ENCODE results near the gene MBD4.

Gene MBD4

GRCh38 chr3:129424185-129424841 is 15.4 kb downstream of the MBD4 start:
- 0 out of 2 replicates have a peak, but pooled peaks cover under 1% of the 10 kb centered on the region for H3K36me3 ChIP-seq (ENCODE audit: insufficient read depth, low read length)
- no peak overlapping the region for H3K4me3 ChIP-seq
- TF ChIP-seq FOXP2 (optimal IDR thresholded peaks at IDR 0.05; ENCODE audit: control extremely low read depth, extremely low read length, insufficient read depth) = no peak
- no peak for TF ChIP-seq POLR2AphosphoS5 (IDR thresholded peaks at IDR 0.05; ENCODE audit: borderline replicate concordance, low read depth, low read length)
- TF ChIP-seq EZH2 (IDR thresholded peaks at IDR 0.05) = no peak
- DNase-seq (ENCODE audit: low read depth, low spot score) = no peak
- H3K9me3 ChIP-seq (ENCODE audit: low read depth, low read length) = no peaks in the 10 kb centered on the region
- no peak overlapping the region for H3K9ac ChIP-seq (ENCODE audit: insufficient read length)
- H3K27ac ChIP-seq = no peak overlapping the region

DNA sequence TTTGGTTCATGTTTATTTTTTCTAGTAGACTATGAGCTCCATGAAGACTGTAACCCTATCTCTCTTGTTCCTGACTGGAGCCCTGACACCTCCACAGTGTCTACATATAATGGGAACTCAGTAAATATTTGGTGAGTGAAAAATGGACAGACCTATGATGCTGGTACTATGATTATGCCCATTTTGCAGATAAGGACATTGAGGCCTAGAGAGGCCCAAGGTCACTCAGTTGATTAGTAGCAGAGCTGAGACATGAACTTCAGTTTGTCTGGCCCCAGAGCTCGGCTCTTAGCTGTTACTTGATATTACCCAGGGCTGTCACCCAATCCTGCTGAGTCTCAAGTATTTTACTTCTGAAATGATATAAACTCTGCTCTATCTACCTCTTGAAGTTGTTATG is 16.9 kb downstream of the MBD4 start:
- Histone ChIP-seq H3K9me3 (ENCODE audit: low read depth, low read length) (no peaks in the 10 kb centered on the region), H3K9ac (ENCODE audit: insufficient read length) (no peak overlapping the region), H3K36me3 (ENCODE audit: insufficient read depth, low read length) (no peaks in the 10 kb centered on the region), H3K27ac (no peak overlapping the region), H3K4me3 (no peak overlapping the region)
- no peak for DNase-seq (ENCODE audit: low read depth, low spot score)
- TF ChIP-seq POLR2AphosphoS5 (IDR thresholded peaks at IDR 0.05; ENCODE audit: borderline replicate concordance, low read depth, low read length) (no peak), EZH2 (IDR thresholded peaks at IDR 0.05) (no peak), FOXP2 (optimal IDR thresholded peaks at IDR 0.05; ENCODE audit: control extremely low read depth, extremely low read length, insufficient read depth) (no peak)

- TF ChIP-seq EZH2 (IDR thresholded peaks at IDR 0.05) = no peak
- no peak for TF ChIP-seq POLR2AphosphoS5 (IDR thresholded peaks at IDR 0.05; ENCODE audit: borderline replicate concordance, low read depth, low read length)
- no peak for TF ChIP-seq FOXP2 (optimal IDR thresholded peaks at IDR 0.05; ENCODE audit: control extremely low read depth, extremely low read length, insufficient read depth)
- DNase-seq (ENCODE audit: low read depth, low spot score) = no peak
- Histone ChIP-seq H3K36me3 (ENCODE audit: insufficient read depth, low read length) (no peaks in the 10 kb centered on the region), H3K9me3 (ENCODE audit: low read depth, low read length) (no peaks in the 10 kb centered on the region), H3K9ac (ENCODE audit: insufficient read length) (no peak overlapping the region), H3K4me3 (no peak overlapping the region), H3K27ac (no peak overlapping the region)
These were observed 17.6 kb downstream of the MBD4 start for GRCh38 chr3:129421988-129422745.

- no peak overlapping the region for H3K9ac ChIP-seq (ENCODE audit: insufficient read length)
- no peaks in the 10 kb centered on the region for H3K36me3 ChIP-seq (ENCODE audit: insufficient read depth, low read length)
- H3K9me3 ChIP-seq (ENCODE audit: low read depth, low read length) = no peaks in the 10 kb centered on the region
- DNase-seq (ENCODE audit: low read depth, low spot score) = no peak
- TF ChIP-seq FOXP2 (optimal IDR thresholded peaks at IDR 0.05; ENCODE audit: control extremely low read depth, extremely low read length, insufficient read depth) = no peak
- no peak for TF ChIP-seq POLR2AphosphoS5 (IDR thresholded peaks at IDR 0.05; ENCODE audit: borderline replicate concordance, low read depth, low read length)
- TF ChIP-seq EZH2 (IDR thresholded peaks at IDR 0.05) = no peak
- H3K4me3 ChIP-seq = no peak overlapping the region
- H3K27ac ChIP-seq = no peak overlapping the region
These were observed 18.4 kb downstream of the MBD4 start for GRCh38 chr3:129421236-129421883.

DNA sequence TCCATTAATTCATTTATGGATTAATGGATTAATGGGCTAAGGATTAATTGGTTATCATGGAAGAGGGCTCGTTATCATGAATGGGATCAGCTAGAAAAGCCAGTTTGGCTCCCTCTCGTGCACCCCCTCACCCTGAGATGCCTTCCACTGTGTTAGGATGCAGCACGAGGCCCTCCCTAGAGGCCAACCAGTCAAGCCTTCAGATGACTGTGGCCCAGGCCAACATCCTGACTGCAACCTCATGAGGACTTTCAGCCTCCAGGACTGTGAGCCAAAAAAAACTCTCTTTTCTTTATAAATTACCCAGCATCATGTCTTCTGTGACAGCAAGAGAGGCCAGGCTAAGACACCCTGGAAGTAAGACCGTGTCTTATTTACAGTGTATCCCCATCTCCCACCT is 20.3 kb downstream of the MBD4 start:
- Histone ChIP-seq H3K4me3 (no peak overlapping the region), H3K27ac (no peak overlapping the region), H3K9me3 (ENCODE audit: low read depth, low read length) (no peaks in the 10 kb centered on the region), H3K36me3 (ENCODE audit: insufficient read depth, low read length) (no peaks in the 10 kb centered on the region), H3K9ac (ENCODE audit: insufficient read length) (no peak overlapping the region)
- no peak for DNase-seq (ENCODE audit: low read depth, low spot score)
- TF ChIP-seq POLR2AphosphoS5 (IDR thresholded peaks at IDR 0.05; ENCODE audit: borderline replicate concordance, low read depth, low read length) = no peak
- TF ChIP-seq EZH2 (IDR thresholded peaks at IDR 0.05) = no peak
- TF ChIP-seq FOXP2 (optimal IDR thresholded peaks at IDR 0.05; ENCODE audit: control extremely low read depth, extremely low read length, insufficient read depth) = no peak

- Histone ChIP-seq H3K36me3 (ENCODE audit: insufficient read depth, low read length) (no peaks in the 10 kb centered on the region), H3K27ac (no peak overlapping the region), H3K4me3 (no peak overlapping the region), H3K9me3 (ENCODE audit: low read depth, low read length) (no peaks in the 10 kb centered on the region), H3K9ac (ENCODE audit: insufficient read length) (no peak overlapping the region)
- DNase-seq (ENCODE audit: low read depth, low spot score) = no peak
- no peak for TF ChIP-seq POLR2AphosphoS5 (IDR thresholded peaks at IDR 0.05; ENCODE audit: borderline replicate concordance, low read depth, low read length)
- no peak for TF ChIP-seq FOXP2 (optimal IDR thresholded peaks at IDR 0.05; ENCODE audit: control extremely low read depth, extremely low read length, insufficient read depth)
- no peak for TF ChIP-seq EZH2 (IDR thresholded peaks at IDR 0.05)
These were observed 21.4 kb downstream of the MBD4 start for GRCh38 chr3:129418041-129418973.

GRCh38 chr3:129417326-129417725 is 22.4 kb downstream of the MBD4 start:
- Histone ChIP-seq H3K4me3 (no peak overlapping the region), H3K9me3 (ENCODE audit: low read depth, low read length) (no peaks in the 10 kb centered on the region), H3K27ac (no peak overlapping the region), H3K36me3 (ENCODE audit: insufficient read depth, low read length) (no peaks in the 10 kb centered on the region), H3K9ac (ENCODE audit: insufficient read length) (no peak overlapping the region)
- TF ChIP-seq FOXP2 (optimal IDR thresholded peaks at IDR 0.05; ENCODE audit: control extremely low read depth, extremely low read length, insufficient read depth) (no peak), EZH2 (IDR thresholded peaks at IDR 0.05) (no peak), POLR2AphosphoS5 (IDR thresholded peaks at IDR 0.05; ENCODE audit: borderline replicate concordance, low read depth, low read length) (no peak)
- no peak for DNase-seq (ENCODE audit: low read depth, low spot score)

Data from SK-N-MC (cell line).